DOHH2 (cell line): ENCODE data around the gene ZNRF2.

Experiments used
- H3F3A ChIP-seq: fragments of 200-600 bp; sonication (generic), shearing (Covaris generic); 2 replicates; pipeline ENCODE4 v1.6.0; 2016; ENCODE audit warnings: antibody characterized with exemption, mild to moderate bottlenecking; ENCODE audit not compliant: control insufficient read depth, insufficient read depth
- H3K27ac ChIP-seq: fragments of 200-600 bp; sonication (generic); 2 replicates; pipeline ENCODE4 v1.5.1; 2014; ENCODE audit warnings: low read depth, mild to moderate bottlenecking, low read length, moderate library complexity
- H3K27me3 ChIP-seq: fragments of 200-600 bp; sonication (generic); 2 replicates; pipeline ENCODE4 v1.6.1; 2014; ENCODE audit warnings: mild to moderate bottlenecking, low read length, mixed read lengths; ENCODE audit not compliant: control insufficient read depth
- H3K36me3 ChIP-seq: fragments of 200-600 bp; sonication (generic); 2 replicates; pipeline ENCODE4 v1.6.1; 2014; ENCODE audit warnings: mild to moderate bottlenecking, low read length, moderate library complexity, mixed read lengths; ENCODE audit not compliant: control insufficient read depth
- H3K4me1 ChIP-seq: fragments of 200-600 bp; sonication (generic); 2 replicates; pipeline ENCODE4 v1.6.1; 2014; ENCODE audit warnings: mild to moderate bottlenecking, low read length, mixed read lengths; ENCODE audit not compliant: control insufficient read depth
- H3K4me2 ChIP-seq: fragments of 200-600 bp; sonication (generic); 2 replicates; pipeline ENCODE4 v1.6.0; 2014; ENCODE audit warnings: mild to moderate bottlenecking, low read length, moderate library complexity
- H3K4me3 ChIP-seq: fragments of 200-600 bp; sonication (generic); 2 replicates; pipeline ENCODE4 v1.5.1; 2014; ENCODE audit warnings: mild to moderate bottlenecking, low read length, mixed read lengths
- H3K79me2 ChIP-seq: fragments of 200-600 bp; sonication (generic); 2 replicates; pipeline ENCODE4 v1.6.1; 2014; ENCODE audit warnings: mild to moderate bottlenecking, low read length, mixed read lengths; ENCODE audit not compliant: control insufficient read depth
- H3K9me2 ChIP-seq: fragments of 200-600 bp; sonication (generic); replicated peaks from 2 replicates; pipeline ENCODE4 v1.6.1; 2014; ENCODE audit warnings: mild to moderate bottlenecking, low read length, mixed read lengths; ENCODE audit not compliant: control insufficient read depth
- H3K9me3 ChIP-seq: fragments of 200-600 bp; sonication (generic); 2 replicates; pipeline ENCODE4 v1.6.1; 2014; ENCODE audit warnings: antibody characterized with exemption, low read length, mixed read lengths; ENCODE audit not compliant: control insufficient read depth, insufficient read depth
- H4K20me1 ChIP-seq: fragments of 200-600 bp; sonication (generic); 2 replicates; pipeline ENCODE4 v1.6.0; 2014; ENCODE audit warnings: low read depth, mild to moderate bottlenecking, antibody characterized with exemption, low read length, moderate library complexity; ENCODE audit not compliant: control insufficient read depth, insufficient read depth
- EZH2phosphoT487 ChIP-seq: fragments of 200-600 bp; sonication (generic); IDR thresholded peaks from 2 replicates; pipeline ENCODE4 v1.6.1; 2017; ENCODE audit warnings: borderline replicate concordance, mild to moderate bottlenecking, antibody characterized with exemption, low read length, moderate library complexity, mixed read lengths
- TF ChIP-seq, protein P1 (sequence below): fragments of 200-600 bp; sonication (generic); IDR thresholded peaks from one replicate; pipeline ENCODE4 v1.5.1; 2014; ENCODE audit warnings: antibody characterized with exemption, mild to moderate bottlenecking, low read depth, low read length; ENCODE audit not compliant: poor library complexity, severe bottlenecking

Gene ZNRF2

DNA sequence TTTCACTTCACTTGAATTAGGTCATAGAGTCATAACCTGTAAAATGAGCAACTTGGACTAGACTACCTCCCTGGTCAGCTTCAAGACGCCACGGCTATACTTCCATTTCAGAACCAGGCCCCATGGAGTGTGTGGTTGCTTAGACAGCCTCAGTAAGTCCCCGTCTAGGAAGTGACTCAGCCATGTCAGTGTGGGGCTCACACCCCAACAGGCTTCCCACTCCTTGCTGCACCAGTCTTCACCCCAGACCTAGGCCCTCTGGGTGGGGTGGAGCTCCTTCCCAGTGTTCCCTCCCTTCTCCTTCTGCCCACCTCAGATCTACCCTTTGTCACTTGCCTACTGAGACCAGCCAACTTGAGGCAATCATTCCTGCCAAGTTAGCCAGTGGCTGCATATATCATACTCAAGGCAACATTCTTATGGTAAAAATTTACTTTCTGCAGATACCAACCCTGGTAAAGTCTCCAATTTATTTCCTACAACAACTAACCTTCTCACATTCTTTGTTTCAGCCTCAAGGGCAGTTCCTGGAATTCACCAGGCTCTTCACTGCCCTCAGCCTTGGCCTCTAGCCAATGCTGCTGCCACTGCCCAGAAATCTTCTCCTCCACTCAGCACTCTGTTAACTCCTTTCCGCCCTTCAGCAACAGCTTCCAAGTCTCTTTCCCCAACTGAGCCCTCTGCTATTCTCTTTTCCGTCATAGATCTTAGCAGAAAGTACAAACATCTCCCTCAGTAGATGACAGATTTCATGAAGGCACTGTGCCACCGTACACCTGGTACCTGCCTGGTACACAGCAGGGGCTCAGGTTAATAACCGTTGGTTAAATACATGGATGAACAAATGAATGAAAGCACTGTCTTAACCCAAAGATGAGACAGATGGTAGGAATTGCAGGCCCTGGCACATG is 31.3 kb upstream of the ZNRF2 start:
- Histone ChIP-seq H3K9me3 (no peaks in the 10 kb centered on the region), H3K36me3 (no peaks in the 10 kb centered on the region), H3K27ac (no peak overlapping the region), H4K20me1 (no peaks in the 10 kb centered on the region), H3K27me3 (no peaks in the 10 kb centered on the region), H3K4me1 (peaks cover 25% of the 10 kb centered on the region), H3K79me2 (no peaks in the 10 kb centered on the region), H3K9me2 (no peaks in the 10 kb centered on the region), H3K4me3 (no peak overlapping the region), H3F3A (no peaks in the 10 kb centered on the region), H3K4me2 (no peak overlapping the region)
- no peak for TF ChIP-seq EZH2phosphoT487
- TF ChIP-seq, protein P1, sequence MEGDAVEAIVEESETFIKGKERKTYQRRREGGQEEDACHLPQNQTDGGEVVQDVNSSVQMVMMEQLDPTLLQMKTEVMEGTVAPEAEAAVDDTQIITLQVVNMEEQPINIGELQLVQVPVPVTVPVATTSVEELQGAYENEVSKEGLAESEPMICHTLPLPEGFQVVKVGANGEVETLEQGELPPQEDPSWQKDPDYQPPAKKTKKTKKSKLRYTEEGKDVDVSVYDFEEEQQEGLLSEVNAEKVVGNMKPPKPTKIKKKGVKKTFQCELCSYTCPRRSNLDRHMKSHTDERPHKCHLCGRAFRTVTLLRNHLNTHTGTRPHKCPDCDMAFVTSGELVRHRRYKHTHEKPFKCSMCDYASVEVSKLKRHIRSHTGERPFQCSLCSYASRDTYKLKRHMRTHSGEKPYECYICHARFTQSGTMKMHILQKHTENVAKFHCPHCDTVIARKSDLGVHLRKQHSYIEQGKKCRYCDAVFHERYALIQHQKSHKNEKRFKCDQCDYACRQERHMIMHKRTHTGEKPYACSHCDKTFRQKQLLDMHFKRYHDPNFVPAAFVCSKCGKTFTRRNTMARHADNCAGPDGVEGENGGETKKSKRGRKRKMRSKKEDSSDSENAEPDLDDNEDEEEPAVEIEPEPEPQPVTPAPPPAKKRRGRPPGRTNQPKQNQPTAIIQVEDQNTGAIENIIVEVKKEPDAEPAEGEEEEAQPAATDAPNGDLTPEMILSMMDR: no peak

DNA sequence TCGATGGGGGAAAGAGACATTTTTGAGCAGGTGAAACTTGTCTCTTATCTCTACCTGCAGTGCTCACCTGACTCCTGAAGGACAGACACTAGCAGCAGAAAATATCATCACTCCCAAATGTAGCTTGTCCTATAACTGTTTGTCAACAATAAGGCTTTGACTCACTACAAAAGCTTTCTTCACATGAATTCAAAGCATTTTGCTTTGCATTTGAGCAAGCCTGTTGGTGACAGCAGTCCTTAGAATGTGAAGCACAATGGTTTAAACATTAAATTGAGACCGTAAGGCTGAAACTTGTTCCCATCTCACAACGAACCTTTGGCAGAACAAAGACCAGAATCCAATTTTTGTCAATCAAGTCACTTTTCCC is 30.6 kb upstream of the ZNRF2 start:
- no peaks in the 10 kb centered on the region for H3K27me3 ChIP-seq
- H3K79me2 ChIP-seq: no peaks in the 10 kb centered on the region
- TF ChIP-seq, protein P1: no peak
- TF ChIP-seq EZH2phosphoT487: no peak
- H3K4me2 ChIP-seq: no peak overlapping the region
- no peaks in the 10 kb centered on the region for H3K9me2 ChIP-seq
- no peaks in the 10 kb centered on the region for H4K20me1 ChIP-seq
- H3F3A ChIP-seq: no peaks in the 10 kb centered on the region
- H3K4me3 ChIP-seq: no peak overlapping the region
- H3K27ac ChIP-seq: no peak overlapping the region
- H3K9me3 ChIP-seq: no peaks in the 10 kb centered on the region
- no peaks in the 10 kb centered on the region for H3K36me3 ChIP-seq
- peaks cover 20% of the 10 kb centered on the region for H3K4me1 ChIP-seq

DNA sequence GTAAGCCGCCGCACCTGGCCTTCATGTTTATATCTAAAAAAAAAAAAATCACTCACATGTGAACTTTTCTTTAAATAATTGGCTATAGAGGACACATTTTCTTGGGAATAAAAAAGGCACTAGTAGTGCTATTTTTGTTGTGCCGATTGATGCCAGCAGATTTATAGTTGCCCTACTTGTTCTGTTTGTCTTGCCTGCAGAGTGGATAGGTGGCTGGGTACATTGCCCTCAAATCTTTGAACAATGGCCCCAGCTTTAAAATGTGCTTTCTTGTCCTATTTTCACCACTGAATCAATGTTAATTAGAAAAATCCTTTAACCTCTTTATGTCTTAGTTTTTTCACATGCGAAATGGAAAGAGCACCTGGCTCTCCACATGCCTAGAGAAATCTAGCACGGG is 30.1 kb upstream of the ZNRF2 start:
- TF ChIP-seq EZH2phosphoT487: no peak
- TF ChIP-seq, protein P1: no peak
- H3K4me3 ChIP-seq: no peak overlapping the region
- no peak overlapping the region for H3K4me2 ChIP-seq
- no peaks in the 10 kb centered on the region for H3F3A ChIP-seq
- no peaks in the 10 kb centered on the region for H3K79me2 ChIP-seq
- no peaks in the 10 kb centered on the region for H3K36me3 ChIP-seq
- no peak overlapping the region for H3K27ac ChIP-seq
- H4K20me1 ChIP-seq: no peaks in the 10 kb centered on the region
- no peaks in the 10 kb centered on the region for H3K9me2 ChIP-seq
- H3K4me1 ChIP-seq: peaks cover 15% of the 10 kb centered on the region
- H3K9me3 ChIP-seq: no peaks in the 10 kb centered on the region
- no peaks in the 10 kb centered on the region for H3K27me3 ChIP-seq
